Measurements from ENCODE around the gene TRMO. TPM values are rescaled to one million over a fixed set of nuclear protein-coding genes. Genes with fewer than 3 reads are reported as not detected.

The TRMO gene
- total RNA-seq, 1 donor from 2014 or later: 24.8 TPM

DNA sequence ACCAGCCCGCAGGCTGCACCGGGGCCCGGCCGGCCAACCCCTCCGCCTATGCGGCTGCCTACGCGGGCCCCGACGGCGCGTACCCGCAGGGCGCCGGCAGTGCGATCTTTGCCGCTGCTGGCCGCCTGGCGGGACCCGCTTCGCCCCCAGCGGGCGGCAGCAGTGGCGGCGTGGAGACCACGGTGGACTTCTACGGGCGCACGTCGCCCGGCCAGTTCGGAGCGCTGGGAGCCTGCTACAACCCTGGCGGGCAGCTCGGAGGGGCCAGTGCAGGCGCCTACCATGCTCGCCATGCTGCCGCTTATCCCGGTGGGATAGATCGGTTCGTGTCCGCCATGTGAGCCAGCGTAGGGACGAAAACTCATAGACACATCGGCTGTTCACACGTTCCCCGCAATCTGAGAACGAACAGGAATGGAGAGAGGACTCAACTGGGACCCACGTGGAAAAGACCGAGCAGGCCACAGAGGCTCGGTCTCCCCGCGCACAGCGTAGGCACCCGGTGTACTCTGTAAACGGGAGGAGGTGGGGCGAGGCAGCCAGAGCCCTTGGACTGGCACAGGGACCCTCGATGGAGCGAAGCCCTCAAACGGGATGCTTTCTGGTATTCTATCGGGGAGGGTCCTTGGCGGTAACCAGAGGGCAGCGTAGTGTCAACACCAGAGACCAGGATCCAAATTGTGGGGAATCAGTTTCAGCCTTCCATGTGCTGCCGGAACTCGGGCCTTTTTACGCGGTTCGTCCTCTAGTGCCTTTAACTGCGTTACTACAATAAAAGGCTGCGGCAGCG is 67.4 kb downstream of the TRMO start:
- no peak overlapping the region for H3K4me3 ChIP-seq
- TF ChIP-seq CTCF (IDR thresholded peaks at IDR 0.05): no peak

More for the DNA sequence above, 67.4 kb downstream of the TRMO start:
- H3K4me1 ChIP-seq: peaks cover 2 to 5% of the 10 kb centered on the region in 2 donors
- intact Hi-C loops (cut with DNase I): no loop called here
- H3K27ac ChIP-seq: no peak overlapping the region
- peaks cover 31% of the 10 kb centered on the region for H3K27me3 ChIP-seq
- H3K36me3 ChIP-seq: no peaks in the 10 kb centered on the region
- peak in 1 of 2 donors; percentile 52 for DNase-seq (ENCODE audit: low spot score in 2 of 2)
- H3K9me3 ChIP-seq: no peaks in the 10 kb centered on the region

Other genes starting within 250 kb of the TRMO start
- gene XPA, start 225.2 kb downstream of the TRMO start, total RNA-seq: 3.2 TPM
- not detected for gene FOXE1, start 69.3 kb downstream of the TRMO start, total RNA-seq
- not detected for gene HEMGN, start 15.7 kb upstream of the TRMO start, total RNA-seq
- 13.9 TPM for gene ANP32B, start 60.8 kb upstream of the TRMO start, total RNA-seq
- 40.7 TPM for gene NANS, start 134.2 kb upstream of the TRMO start, total RNA-seq
- 16.1 TPM for gene TRIM14, start 196.7 kb upstream of the TRMO start, total RNA-seq

Data from ascending aorta (tissue), 2 donors.